Neural progenitor cell (in vitro differentiated cells): ENCODE measurements around the gene FMN1.

Experiments
- CTCF ChIP-seq: fragments of 200-600 bp; sonication (generic); IDR thresholded peaks from 2 replicates; pipeline ENCODE4 v1.5.1; 2017; ENCODE audit warnings: antibody characterized with exemption, mild to moderate bottlenecking
- EZH2 ChIP-seq: fragments of 200-600 bp; sonication (generic); IDR thresholded peaks from 2 replicates; pipeline ENCODE4 v1.6.1; 2017; ENCODE audit warnings: antibody characterized with exemption, mild to moderate bottlenecking, moderate library complexity

- no peak for TF ChIP-seq CTCF
- no peak for TF ChIP-seq EZH2
These were observed 120.3 kb downstream of the FMN1 start for GRCh38 chr15:33074212-33074611.
